ENCODE measurements around the gene MAP2K6. TPM values are rescaled to one million over a fixed set of nuclear protein-coding genes. Genes with fewer than 3 reads are reported as not detected.

Gene MAP2K6
- total RNA-seq, 2 experiments from 2014 or later, result 10.3 to 27.6 TPM

DNA sequence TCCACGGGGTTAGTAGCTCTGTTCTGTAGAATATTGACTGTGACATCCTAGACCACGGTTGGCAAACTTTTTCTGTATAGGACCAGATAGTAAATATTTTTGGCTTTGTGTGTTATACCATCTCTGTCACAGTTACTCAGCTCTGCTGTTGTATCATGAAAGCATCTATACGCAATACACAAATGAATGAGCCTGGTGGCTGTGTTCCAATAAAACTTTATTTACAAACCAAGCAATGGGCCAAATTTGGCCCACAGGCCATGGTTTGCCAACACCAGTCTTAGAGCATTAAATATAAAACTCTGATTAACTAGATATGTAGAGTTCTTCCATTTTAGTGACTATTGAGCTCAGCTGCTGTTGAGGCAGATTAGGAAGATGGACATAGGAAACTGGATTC, 132.7 kb downstream of the MAP2K6 start:
- Histone ChIP-seq H3K27ac (ENCODE audit: low read depth, low read length, poor library complexity, severe bottlenecking) (no peak overlapping the region), H3K79me2 (ENCODE audit: insufficient read depth, low read depth, low read length) (no peaks in the 10 kb centered on the region), H3K4me1 (ENCODE audit: insufficient read depth, low read length, poor library complexity, severe bottlenecking) (peaks cover 3% of the 10 kb centered on the region), H3K36me3 (ENCODE audit: insufficient read depth, low read length) (no peaks in the 10 kb centered on the region), H3K9me2 (ENCODE audit: insufficient read depth, low read length) (0 out of 2 replicates have a peak, but pooled peaks cover 4% of the 10 kb centered on the region), H3K9me3 (ENCODE audit: low read length) (no peaks in the 10 kb centered on the region), H2AFZ (ENCODE audit: low read length) (no peak overlapping the region), H3K4me2 (ENCODE audit: low read length) (no peak overlapping the region), H4K20me1 (ENCODE audit: insufficient read depth, low read length) (no peaks in the 10 kb centered on the region), H3K4me3 (ENCODE audit: low read depth, low read length, poor library complexity, severe bottlenecking) (no peak overlapping the region)
- CTCF ChIA-PET (ENCODE audit: unreplicated experiment), result no interaction called here
- TF ChIP-seq, protein P1, sequence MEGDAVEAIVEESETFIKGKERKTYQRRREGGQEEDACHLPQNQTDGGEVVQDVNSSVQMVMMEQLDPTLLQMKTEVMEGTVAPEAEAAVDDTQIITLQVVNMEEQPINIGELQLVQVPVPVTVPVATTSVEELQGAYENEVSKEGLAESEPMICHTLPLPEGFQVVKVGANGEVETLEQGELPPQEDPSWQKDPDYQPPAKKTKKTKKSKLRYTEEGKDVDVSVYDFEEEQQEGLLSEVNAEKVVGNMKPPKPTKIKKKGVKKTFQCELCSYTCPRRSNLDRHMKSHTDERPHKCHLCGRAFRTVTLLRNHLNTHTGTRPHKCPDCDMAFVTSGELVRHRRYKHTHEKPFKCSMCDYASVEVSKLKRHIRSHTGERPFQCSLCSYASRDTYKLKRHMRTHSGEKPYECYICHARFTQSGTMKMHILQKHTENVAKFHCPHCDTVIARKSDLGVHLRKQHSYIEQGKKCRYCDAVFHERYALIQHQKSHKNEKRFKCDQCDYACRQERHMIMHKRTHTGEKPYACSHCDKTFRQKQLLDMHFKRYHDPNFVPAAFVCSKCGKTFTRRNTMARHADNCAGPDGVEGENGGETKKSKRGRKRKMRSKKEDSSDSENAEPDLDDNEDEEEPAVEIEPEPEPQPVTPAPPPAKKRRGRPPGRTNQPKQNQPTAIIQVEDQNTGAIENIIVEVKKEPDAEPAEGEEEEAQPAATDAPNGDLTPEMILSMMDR (conservative IDR thresholded peaks at IDR 0.05; ENCODE audit: low read length), result no peak
- no peak for TF ChIP-seq EZH2phosphoT487 (IDR thresholded peaks at IDR 0.05; ENCODE audit: borderline replicate concordance, low read depth, low read length)
- POLR2A ChIA-PET, result interaction anchor here (0.6 to 1.4 kb wide), 7 partner anchors 10 to 446 kb away, joined by 3 to 4 read pairs (median 3); no protein-coding TSS in a partner anchor
- no TSS peak for BruUV-seq (replicated peaks)
- intact Hi-C loops (cut with micrococcal nuclease; ENCODE audit: unreplicated experiment), result no loop called here
- DNase-seq (ENCODE audit: low spot score), result no peak

DNA sequence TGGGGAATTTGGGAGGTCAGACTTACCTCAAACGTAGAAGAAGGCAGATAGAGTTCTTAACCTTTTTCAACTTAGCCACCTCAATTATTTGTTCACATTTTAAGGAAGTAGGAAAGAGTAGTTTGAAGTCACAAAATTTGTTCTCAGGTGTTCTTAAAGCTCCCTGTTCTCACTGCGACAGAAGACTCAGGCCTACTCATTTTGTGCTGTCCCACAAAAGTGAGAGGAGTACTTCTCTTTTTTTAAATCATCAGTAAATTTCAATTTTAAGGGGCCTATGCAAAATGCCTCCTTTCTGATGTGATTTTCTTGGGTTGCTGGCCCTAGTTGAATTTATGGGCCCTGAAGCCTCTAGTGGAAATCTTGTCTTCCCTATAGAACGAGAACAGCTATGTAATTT, 133.4 kb downstream of the MAP2K6 start:
- intact Hi-C loops (cut with micrococcal nuclease; ENCODE audit: unreplicated experiment), result no loop called here
- Histone ChIP-seq H3K4me2 (ENCODE audit: low read length) (no peak overlapping the region), H3K9me2 (ENCODE audit: insufficient read depth, low read length) (0 out of 2 replicates have a peak, but pooled peaks cover 4% of the 10 kb centered on the region), H3K27ac (ENCODE audit: low read depth, low read length, poor library complexity, severe bottlenecking) (no peak overlapping the region), H3K36me3 (ENCODE audit: insufficient read depth, low read length) (no peaks in the 10 kb centered on the region), H3K4me1 (ENCODE audit: insufficient read depth, low read length, poor library complexity, severe bottlenecking) (peaks cover 3% of the 10 kb centered on the region), H2AFZ (ENCODE audit: low read length) (no peak overlapping the region), H3K4me3 (ENCODE audit: low read depth, low read length, poor library complexity, severe bottlenecking) (no peak overlapping the region), H4K20me1 (ENCODE audit: insufficient read depth, low read length) (no peaks in the 10 kb centered on the region), H3K79me2 (ENCODE audit: insufficient read depth, low read depth, low read length) (no peaks in the 10 kb centered on the region), H3K9me3 (ENCODE audit: low read length) (no peaks in the 10 kb centered on the region)
- no peak for DNase-seq (ENCODE audit: low spot score)
- POLR2A ChIA-PET, result interaction anchor here (0.6 to 1.6 kb wide), 5 partner anchors 9 to 1126 kb away, joined by 3 to 6 read pairs (median 4); no protein-coding TSS in a partner anchor
- CTCF ChIA-PET (ENCODE audit: unreplicated experiment), result no interaction called here
- no peak for TF ChIP-seq EZH2phosphoT487 (IDR thresholded peaks at IDR 0.05; ENCODE audit: borderline replicate concordance, low read depth, low read length)
- TF ChIP-seq, protein P1 (conservative IDR thresholded peaks at IDR 0.05; ENCODE audit: low read length), result no peak
- BruUV-seq (replicated peaks), result no TSS peak

DNA sequence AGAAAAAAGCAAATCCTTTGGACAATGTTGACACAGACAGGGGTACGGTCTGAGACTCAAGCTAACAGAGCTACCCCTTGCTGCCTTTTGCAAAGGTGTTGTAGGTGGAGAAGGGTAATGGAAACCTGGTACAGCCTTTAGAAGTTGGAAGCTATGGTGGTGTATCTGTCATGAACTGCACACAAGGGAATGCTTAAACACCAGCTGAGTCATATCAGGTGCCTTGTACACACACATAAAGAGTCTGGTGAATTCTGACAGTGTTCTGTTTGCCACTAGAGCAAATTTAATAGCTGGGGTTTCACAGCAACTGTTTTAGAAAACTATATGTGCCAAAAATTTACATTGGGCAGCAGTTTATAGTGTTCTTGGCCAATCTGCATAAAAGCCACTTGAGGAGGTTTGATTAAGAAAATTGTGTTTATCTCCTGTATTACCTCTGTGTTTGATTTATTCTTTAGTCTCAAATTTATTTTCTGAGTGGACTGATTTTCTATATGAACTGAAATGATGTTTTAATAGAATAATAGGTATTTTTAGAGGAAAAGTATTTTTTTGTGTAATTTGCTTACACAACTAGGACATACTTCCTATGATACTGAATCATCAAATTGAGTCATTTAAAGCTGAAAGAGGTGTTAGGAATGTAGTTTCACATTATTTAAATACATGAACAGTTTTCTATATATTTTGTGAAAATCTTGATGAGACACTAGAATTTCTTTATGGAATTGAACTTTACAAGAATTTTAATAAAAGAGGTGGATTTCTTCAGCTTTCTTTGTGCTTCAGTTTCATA, 136.9 kb downstream of the MAP2K6 start:
- H2AFZ ChIP-seq (ENCODE audit: low read length), result no peak overlapping the region
- no peak overlapping the region for H3K4me2 ChIP-seq (ENCODE audit: low read length)
- intact Hi-C loops (cut with micrococcal nuclease; ENCODE audit: unreplicated experiment), result no loop called here
- no peak overlapping the region for H3K27ac ChIP-seq (ENCODE audit: low read depth, low read length, poor library complexity, severe bottlenecking)
- BruUV-seq (replicated peaks), result no TSS peak
- H3K9me2 ChIP-seq (ENCODE audit: insufficient read depth, low read length), result no peaks in the 10 kb centered on the region
- H3K36me3 ChIP-seq (ENCODE audit: insufficient read depth, low read length), result no peaks in the 10 kb centered on the region
- POLR2A ChIA-PET, result interaction anchor here (0.6 to 4.0 kb wide), 7 partner anchors 10 to 762 kb away, joined by 3 to 14 read pairs (median 4); no protein-coding TSS in a partner anchor
- peaks cover 3% of the 10 kb centered on the region for H3K4me1 ChIP-seq (ENCODE audit: insufficient read depth, low read length, poor library complexity, severe bottlenecking)
- TF ChIP-seq, protein P1 (conservative IDR thresholded peaks at IDR 0.05; ENCODE audit: low read length), result no peak
- TF ChIP-seq EZH2phosphoT487 (IDR thresholded peaks at IDR 0.05; ENCODE audit: borderline replicate concordance, low read depth, low read length), result no peak
- no peak overlapping the region for H3K4me3 ChIP-seq (ENCODE audit: low read depth, low read length, poor library complexity, severe bottlenecking)
- no peak for DNase-seq (ENCODE audit: low spot score)
- no peaks in the 10 kb centered on the region for H4K20me1 ChIP-seq (ENCODE audit: insufficient read depth, low read length)
- no peaks in the 10 kb centered on the region for H3K79me2 ChIP-seq (ENCODE audit: insufficient read depth, low read depth, low read length)
- CTCF ChIA-PET (ENCODE audit: unreplicated experiment), result no interaction called here
- no peaks in the 10 kb centered on the region for H3K9me3 ChIP-seq (ENCODE audit: low read length)

Data from OCI-LY7 (cell line).